Right lobe of liver (tissue), 6 donors: ENCODE results near the gene NELL2. TPM values are rescaled to one million over a fixed set of nuclear protein-coding genes. Genes with fewer than 3 reads are reported as not detected.

Experiments used
- ATAC-seq, 4 donors: fragments of 200-7000 bp; cut with Tn5 transposase; one replicate each; pipeline ENCODE4 v1.9.1; 2020; ENCODE audit warnings: mild to moderate bottlenecking in 4 of 4, moderate library complexity in 4 of 4
- DNase-seq, 3 donors: peaks; one replicate each; pipeline ENCODE4 v3.0.0-alpha.2; 2020
- H3K27ac ChIP-seq, 3 donors: fragments of 200-600 bp; one replicate each; pipeline ENCODE4 v1.8.0; 2022
- H3K27me3 ChIP-seq, 2 donors: fragments of 200-600 bp; one replicate each; pipeline ENCODE4 v1.8.0; 2022
- H3K36me3 ChIP-seq, 4 donors: fragments of 200-600 bp; sonication (generic) in 1 of 4; one replicate each; pipeline versions ENCODE4 v1.5.1 to v1.8.0; 2017 to 2022; ENCODE audit warnings: control low read depth in 1 of 4
- H3K4me1 ChIP-seq, 4 donors: fragments of 200-600 bp; sonication (generic) in 1 of 4; one replicate each; pipeline versions ENCODE4 v1.5.1 to v1.8.0; 2017 to 2022; ENCODE audit warnings: control low read depth in 1 of 4
- H3K4me3 ChIP-seq, 3 donors: fragments of 200-600 bp; one replicate each; pipeline ENCODE4 v1.8.0; 2022
- H3K9me3 ChIP-seq, 4 donors: fragments of 200-600 bp; sonication (generic) in 1 of 4; one replicate each; pipeline versions ENCODE4 v1.5.1 to v1.8.0; 2017 to 2022; ENCODE audit warnings: control low read depth in 1 of 4
- CTCF ChIP-seq, 4 donors: fragments of 200-600 bp in 3 of 4; fragments of 450-650 bp in 1 of 4; IDR thresholded peaks; one replicate each; pipeline versions ENCODE4 v1.5.1 to v1.8.0; 2016 to 2022; ENCODE audit warnings: antibody characterized with exemption in 4 of 4, mild to moderate bottlenecking in 2 of 4
- POLR2A ChIP-seq: fragments of 450-650 bp; IDR thresholded peaks from one replicate; pipeline ENCODE4 v1.6.1; 2017; ENCODE audit warnings: antibody characterized with exemption, mild to moderate bottlenecking
- WGBS: methylation state at CpG from one replicate; pipeline ENCODE4 v1.1.6; 2018; ENCODE audit warnings: low coverage, low lambda C conversion rate; ENCODE audit not compliant: insufficient coverage; ENCODE audit errors: missing lambda C conversion rate; 5-methylcytosine and 5-hydroxymethylcytosine counted together
- intact Hi-C, 2 donors: fragments of 100-400 bp; cut with DNase I; formaldehyde crosslinking; loops; one replicate each; pipeline versions ENCODE4 v1.11.2 to v1.14.1; 2022
- total RNA-seq, 6 experiments: library from RNA; depleted of rRNA in 2 of 6; stranded (reverse); fragments of >200 nt in 2 of 6; fragmentation: NEBNext Ultra II Directional in 3 of 6; extraction: Animal tissue kit (Norgen Biotek cat#: 25700) in 3 of 6; gene quantifications; one replicate each; pipeline versions ENCODE4 v1.1.0 to v1.2.4, GENCODE V29; 2016 to 2023
- donor health status: DM: no; HTN: yes; CAD: no.
- donor health status: DM: no; HTN: no; CAD: no.
- donor health status: DM: no; HTN: no; CAD: no.
- donor health status: DM: no; HTN: yes; CAD: no.
- donor health status: DM: no; HTN: yes; CAD: no.

NELL2 gene
- total RNA-seq, 6 experiments from 2014 or later = 0.15 to 0.43 (median 0.43) TPM; not detected in 3

- DNase-seq (no peak), ATAC-seq (no peak)
- Histone ChIP-seq H3K4me1 (no peaks in the 10 kb centered on the region), H3K27me3 (peaks cover 0 to 13% of the 10 kb centered on the region in 2 donors), H3K27ac (no peak overlapping the region), H3K4me3 (no peak overlapping the region), H3K9me3 (no peaks in the 10 kb centered on the region), H3K36me3 (no peaks in the 10 kb centered on the region)
- intact Hi-C loops = no loop called here
- TF ChIP-seq POLR2A = no peak
- TF ChIP-seq CTCF (IDR thresholded peaks at IDR 0.05) = no peak
Observed at GRCh38 chr12:44869503-44869902, 6.6 kb downstream of the NELL2 start.

GRCh38 chr12:44863867-44864266 is 12.2 kb downstream of the NELL2 start:
- TF ChIP-seq POLR2A (no peak), CTCF (IDR thresholded peaks at IDR 0.05) (no peak)
- Histone ChIP-seq H3K27ac (no peak overlapping the region), H3K4me1 (no peaks in the 10 kb centered on the region), H3K4me3 (no peak overlapping the region), H3K27me3 (no peaks in the 10 kb centered on the region), H3K9me3 (no peaks in the 10 kb centered on the region), H3K36me3 (no peaks in the 10 kb centered on the region)
- no peak for ATAC-seq
- no peak for DNase-seq
- intact Hi-C loops = no loop called here
- 0% methylated on average over 2 of the region's 2 CpGs for WGBS

- intact Hi-C loops = no loop called here
- no peaks in the 10 kb centered on the region for H3K27me3 ChIP-seq
- H3K27ac ChIP-seq = no peak overlapping the region
- 44% methylated on average over 1 of the region's 1 CpG for WGBS
- no peaks in the 10 kb centered on the region for H3K4me1 ChIP-seq
- H3K9me3 ChIP-seq = no peaks in the 10 kb centered on the region
- DNase-seq = no peak
- TF ChIP-seq POLR2A (no peak), CTCF (IDR thresholded peaks at IDR 0.05) (no peak)
- H3K4me3 ChIP-seq = no peak overlapping the region
- H3K36me3 ChIP-seq = no peaks in the 10 kb centered on the region
- no peak for ATAC-seq
Observed at GRCh38 chr12:44859998-44860689, 16.0 kb downstream of the NELL2 start.

GRCh38 chr12:44858226-44858855 is 17.8 kb downstream of the NELL2 start:
- Histone ChIP-seq H3K27ac (no peak overlapping the region), H3K4me3 (no peak overlapping the region), H3K36me3 (no peaks in the 10 kb centered on the region), H3K27me3 (no peaks in the 10 kb centered on the region), H3K4me1 (no peaks in the 10 kb centered on the region), H3K9me3 (no peaks in the 10 kb centered on the region)
- TF ChIP-seq CTCF (IDR thresholded peaks at IDR 0.05) (no peak), POLR2A (no peak)
- intact Hi-C loops = no loop called here
- no peak for DNase-seq
- 59% methylated on average over 4 of the region's 4 CpGs for WGBS
- ATAC-seq = no peak
